SK-N-SH treated with all-trans-retinoic acid at 6 μM for 48 hours (cell line): ENCODE results near the gene CGNL1.

Source experiments
- ATAC-seq: fragments of 200-7000 bp; cut with Tn5 transposase; 3 replicates; pipeline ENCODE4 v1.9.1; 2020; ENCODE audit warnings: mild to moderate bottlenecking, moderate library complexity
- ARNTL ChIP-seq: fragments of 450-650 bp; formaldehyde crosslinking; IDR thresholded peaks from 2 replicates; pipeline ENCODE4 v1.5.0; 2020; ENCODE audit warnings: low read depth, mild to moderate bottlenecking, moderate library complexity, borderline replicate concordance
- CSDC2 ChIP-seq: fragments of 250-450 bp; sonication (Bioruptor Pico); IDR thresholded peaks from 2 replicates; pipeline ENCODE4 v1.5.0; 2020; ENCODE audit warnings: mild to moderate bottlenecking, moderate library complexity
- ESRRG ChIP-seq: fragments of 250-450 bp; sonication (Bioruptor Pico); IDR thresholded peaks from 2 replicates; pipeline ENCODE4 v1.6.1; 2021; ENCODE audit warnings: mild to moderate bottlenecking
- GLIS3 ChIP-seq: fragments of 250-450 bp; sonication (Bioruptor Pico); IDR thresholded peaks from 2 replicates; pipeline ENCODE4 v1.5.0; 2020; ENCODE audit warnings: mild to moderate bottlenecking, moderate library complexity
- ISL1 ChIP-seq: fragments of 250-450 bp; sonication (Bioruptor Pico); IDR thresholded peaks from 2 replicates; pipeline ENCODE4 v2.1.2; 2022; ENCODE audit warnings: mild to moderate bottlenecking, moderate library complexity
- PPARA ChIP-seq: fragments of 250-450 bp; sonication (Bioruptor Pico); IDR thresholded peaks from 2 replicates; pipeline ENCODE4 v1.5.0; 2020; ENCODE audit warnings: mild to moderate bottlenecking, borderline replicate concordance
- RARB ChIP-seq: fragments of 250-450 bp; sonication (Bioruptor Pico); IDR thresholded peaks from 2 replicates; pipeline ENCODE4 v1.8.0; 2021; ENCODE audit warnings: mild to moderate bottlenecking, moderate library complexity
- SNAI2 ChIP-seq: fragments of 250-450 bp; sonication (Bioruptor Pico); IDR thresholded peaks from 2 replicates; pipeline ENCODE4 v1.5.0; 2020; ENCODE audit warnings: mild to moderate bottlenecking, moderate library complexity
- TCF4 ChIP-seq: fragments of 250-450 bp; sonication (Bioruptor Pico); IDR thresholded peaks from 2 replicates; pipeline ENCODE4 v1.8.0; 2021; ENCODE audit warnings: mild to moderate bottlenecking, moderate library complexity, borderline replicate concordance
- TOX ChIP-seq: fragments of 250-450 bp; sonication (Bioruptor Pico); IDR thresholded peaks from 2 replicates; pipeline ENCODE4 v1.8.0; 2021; ENCODE audit warnings: mild to moderate bottlenecking, moderate library complexity, borderline replicate concordance
- ZC3H10 ChIP-seq: fragments of 250-450 bp; sonication (Bioruptor Pico); IDR thresholded peaks from 2 replicates; pipeline ENCODE4 v1.5.1; 2021; ENCODE audit warnings: mild to moderate bottlenecking, moderate library complexity
- ZFP3 ChIP-seq: fragments of 250-450 bp; sonication (Bioruptor Pico); IDR thresholded peaks from 2 replicates; pipeline ENCODE4 v1.5.0; 2020; ENCODE audit warnings: mild to moderate bottlenecking, moderate library complexity
- ZFP30 ChIP-seq: fragments of 450-650 bp; formaldehyde crosslinking; IDR thresholded peaks from 2 replicates; pipeline ENCODE4 v1.5.0; 2022; ENCODE audit warnings: mild to moderate bottlenecking, moderate library complexity
- ZNF565 ChIP-seq: fragments of 450-650 bp; formaldehyde crosslinking; conservative IDR thresholded peaks from 2 replicates; pipeline ENCODE4 v1.5.0; 2020; ENCODE audit warnings: low read depth, mild to moderate bottlenecking, moderate library complexity
- ZNF70 ChIP-seq: fragments of 450-650 bp; formaldehyde crosslinking; IDR thresholded peaks from 2 replicates; pipeline ENCODE4 v1.5.0; 2020; ENCODE audit warnings: mild to moderate bottlenecking, moderate library complexity
- ZNF8 ChIP-seq: fragments of 450-650 bp; formaldehyde crosslinking; IDR thresholded peaks from 2 replicates; pipeline ENCODE4 v1.5.0; 2020; ENCODE audit warnings: mild to moderate bottlenecking, moderate library complexity
- TF ChIP-seq, protein P1 (sequence below): fragments of 250-450 bp; sonication (Bioruptor Pico); IDR thresholded peaks from 2 replicates; pipeline ENCODE4 v1.5.0; 2020; ENCODE audit warnings: mild to moderate bottlenecking, moderate library complexity
- TF ChIP-seq, protein P2 (sequence below): fragments of 250-450 bp; sonication (Bioruptor Pico); IDR thresholded peaks from 2 replicates; pipeline ENCODE4 v1.8.0; 2021; ENCODE audit warnings: low read depth, mild to moderate bottlenecking, moderate library complexity, borderline replicate concordance
- TF ChIP-seq, protein P3 (sequence below): fragments of 250-450 bp; sonication (Bioruptor Pico); IDR thresholded peaks from 2 replicates; pipeline ENCODE4 v1.8.0; 2020; ENCODE audit warnings: mild to moderate bottlenecking, moderate library complexity, borderline replicate concordance
- TF ChIP-seq, protein P4 (sequence below): fragments of 250-450 bp; sonication (Bioruptor Pico); IDR thresholded peaks from 2 replicates; pipeline ENCODE4 v1.5.1; 2020; ENCODE audit warnings: low read depth, mild to moderate bottlenecking, moderate library complexity

CGNL1 gene

GRCh38 chr15:57335719-57336118, 40.6 kb upstream of the CGNL1 start:
- TF ChIP-seq ZNF565 (CRISPR knock-in tag), result no peak
- TF ChIP-seq RARB (CRISPR knock-in tag), result no peak
- TF ChIP-seq ZNF70, result no peak
- TF ChIP-seq, protein P1, sequence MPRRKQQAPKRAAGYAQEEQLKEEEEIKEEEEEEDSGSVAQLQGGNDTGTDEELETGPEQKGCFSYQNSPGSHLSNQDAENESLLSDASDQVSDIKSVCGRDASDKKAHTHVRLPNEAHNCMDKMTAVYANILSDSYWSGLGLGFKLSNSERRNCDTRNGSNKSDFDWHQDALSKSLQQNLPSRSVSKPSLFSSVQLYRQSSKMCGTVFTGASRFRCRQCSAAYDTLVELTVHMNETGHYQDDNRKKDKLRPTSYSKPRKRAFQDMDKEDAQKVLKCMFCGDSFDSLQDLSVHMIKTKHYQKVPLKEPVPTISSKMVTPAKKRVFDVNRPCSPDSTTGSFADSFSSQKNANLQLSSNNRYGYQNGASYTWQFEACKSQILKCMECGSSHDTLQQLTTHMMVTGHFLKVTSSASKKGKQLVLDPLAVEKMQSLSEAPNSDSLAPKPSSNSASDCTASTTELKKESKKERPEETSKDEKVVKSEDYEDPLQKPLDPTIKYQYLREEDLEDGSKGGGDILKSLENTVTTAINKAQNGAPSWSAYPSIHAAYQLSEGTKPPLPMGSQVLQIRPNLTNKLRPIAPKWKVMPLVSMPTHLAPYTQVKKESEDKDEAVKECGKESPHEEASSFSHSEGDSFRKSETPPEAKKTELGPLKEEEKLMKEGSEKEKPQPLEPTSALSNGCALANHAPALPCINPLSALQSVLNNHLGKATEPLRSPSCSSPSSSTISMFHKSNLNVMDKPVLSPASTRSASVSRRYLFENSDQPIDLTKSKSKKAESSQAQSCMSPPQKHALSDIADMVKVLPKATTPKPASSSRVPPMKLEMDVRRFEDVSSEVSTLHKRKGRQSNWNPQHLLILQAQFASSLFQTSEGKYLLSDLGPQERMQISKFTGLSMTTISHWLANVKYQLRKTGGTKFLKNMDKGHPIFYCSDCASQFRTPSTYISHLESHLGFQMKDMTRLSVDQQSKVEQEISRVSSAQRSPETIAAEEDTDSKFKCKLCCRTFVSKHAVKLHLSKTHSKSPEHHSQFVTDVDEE (CRISPR knock-in tag), result no peak
- TF ChIP-seq, protein P2, sequence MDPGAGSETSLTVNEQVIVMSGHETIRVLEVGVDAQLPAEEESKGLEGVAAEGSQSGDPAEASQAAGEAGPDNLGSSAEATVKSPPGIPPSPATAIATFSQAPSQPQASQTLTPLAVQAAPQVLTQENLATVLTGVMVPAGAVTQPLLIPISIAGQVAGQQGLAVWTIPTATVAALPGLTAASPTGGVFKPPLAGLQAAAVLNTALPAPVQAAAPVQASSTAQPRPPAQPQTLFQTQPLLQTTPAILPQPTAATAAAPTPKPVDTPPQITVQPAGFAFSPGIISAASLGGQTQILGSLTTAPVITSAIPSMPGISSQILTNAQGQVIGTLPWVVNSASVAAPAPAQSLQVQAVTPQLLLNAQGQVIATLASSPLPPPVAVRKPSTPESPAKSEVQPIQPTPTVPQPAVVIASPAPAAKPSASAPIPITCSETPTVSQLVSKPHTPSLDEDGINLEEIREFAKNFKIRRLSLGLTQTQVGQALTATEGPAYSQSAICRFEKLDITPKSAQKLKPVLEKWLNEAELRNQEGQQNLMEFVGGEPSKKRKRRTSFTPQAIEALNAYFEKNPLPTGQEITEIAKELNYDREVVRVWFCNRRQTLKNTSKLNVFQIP (CRISPR knock-in tag), result no peak
- TF ChIP-seq, protein P3, sequence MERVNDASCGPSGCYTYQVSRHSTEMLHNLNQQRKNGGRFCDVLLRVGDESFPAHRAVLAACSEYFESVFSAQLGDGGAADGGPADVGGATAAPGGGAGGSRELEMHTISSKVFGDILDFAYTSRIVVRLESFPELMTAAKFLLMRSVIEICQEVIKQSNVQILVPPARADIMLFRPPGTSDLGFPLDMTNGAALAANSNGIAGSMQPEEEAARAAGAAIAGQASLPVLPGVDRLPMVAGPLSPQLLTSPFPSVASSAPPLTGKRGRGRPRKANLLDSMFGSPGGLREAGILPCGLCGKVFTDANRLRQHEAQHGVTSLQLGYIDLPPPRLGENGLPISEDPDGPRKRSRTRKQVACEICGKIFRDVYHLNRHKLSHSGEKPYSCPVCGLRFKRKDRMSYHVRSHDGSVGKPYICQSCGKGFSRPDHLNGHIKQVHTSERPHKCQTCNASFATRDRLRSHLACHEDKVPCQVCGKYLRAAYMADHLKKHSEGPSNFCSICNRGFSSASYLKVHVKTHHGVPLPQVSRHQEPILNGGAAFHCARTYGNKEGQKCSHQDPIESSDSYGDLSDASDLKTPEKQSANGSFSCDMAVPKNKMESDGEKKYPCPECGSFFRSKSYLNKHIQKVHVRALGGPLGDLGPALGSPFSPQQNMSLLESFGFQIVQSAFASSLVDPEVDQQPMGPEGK, result no peak
- TF ChIP-seq, protein P4, sequence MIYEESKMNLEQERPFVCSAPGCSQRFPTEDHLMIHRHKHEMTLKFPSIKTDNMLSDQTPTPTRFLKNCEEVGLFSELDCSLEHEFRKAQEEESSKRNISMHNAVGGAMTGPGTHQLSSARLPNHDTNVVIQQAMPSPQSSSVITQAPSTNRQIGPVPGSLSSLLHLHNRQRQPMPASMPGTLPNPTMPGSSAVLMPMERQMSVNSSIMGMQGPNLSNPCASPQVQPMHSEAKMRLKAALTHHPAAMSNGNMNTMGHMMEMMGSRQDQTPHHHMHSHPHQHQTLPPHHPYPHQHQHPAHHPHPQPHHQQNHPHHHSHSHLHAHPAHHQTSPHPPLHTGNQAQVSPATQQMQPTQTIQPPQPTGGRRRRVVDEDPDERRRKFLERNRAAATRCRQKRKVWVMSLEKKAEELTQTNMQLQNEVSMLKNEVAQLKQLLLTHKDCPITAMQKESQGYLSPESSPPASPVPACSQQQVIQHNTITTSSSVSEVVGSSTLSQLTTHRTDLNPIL, result no peak
- no peak for TF ChIP-seq ZNF8 (CRISPR knock-in tag)
- no peak for TF ChIP-seq GLIS3 (CRISPR knock-in tag)
- TF ChIP-seq ARNTL, result no peak
- no peak for TF ChIP-seq SNAI2 (CRISPR knock-in tag)
- TF ChIP-seq ZFP30, result no peak
- no peak for TF ChIP-seq ISL1 (CRISPR knock-in tag)
- TF ChIP-seq PPARA (CRISPR knock-in tag), result no peak
- no peak for TF ChIP-seq ZC3H10
- no peak for TF ChIP-seq TOX (CRISPR knock-in tag)
- TF ChIP-seq CSDC2 (CRISPR knock-in tag), result no peak
- no peak for TF ChIP-seq ZFP3 (CRISPR knock-in tag)
- ATAC-seq, result no peak

DNA sequence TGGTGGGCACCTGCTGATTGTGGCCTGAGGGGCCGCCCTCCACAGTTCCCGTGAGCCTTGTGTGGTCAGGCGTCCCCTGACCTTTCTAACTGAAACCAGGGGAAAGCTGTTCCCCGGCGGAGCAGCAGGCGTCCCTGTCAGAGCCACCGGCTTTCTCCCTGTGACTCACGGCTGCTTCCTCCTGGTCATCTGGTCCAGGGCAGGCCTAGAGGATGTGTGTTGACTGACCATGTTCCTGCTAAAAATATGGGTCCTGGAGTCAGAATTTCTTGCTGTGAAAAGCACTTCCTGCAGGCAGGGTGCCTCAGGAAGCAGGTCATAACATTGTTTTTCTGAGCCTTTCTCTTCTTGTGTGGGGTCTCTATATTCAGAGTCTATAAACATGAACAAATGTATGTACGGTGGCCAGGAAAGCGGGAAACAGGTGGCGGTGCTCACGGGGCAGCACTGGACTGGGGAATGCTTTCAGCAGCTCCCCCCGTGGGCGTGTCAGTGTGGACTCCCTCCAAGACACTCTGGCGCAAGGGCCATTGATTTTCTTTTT, 38.4 kb upstream of the CGNL1 start:
- ATAC-seq, result no peak
- TF ChIP-seq, protein P1 (CRISPR knock-in tag), result no peak
- TF ChIP-seq, protein P2 (CRISPR knock-in tag), result no peak
- TF ChIP-seq TCF4 (CRISPR knock-in tag) (no peak), ESRRG (CRISPR knock-in tag) (no peak), ARNTL (no peak), TOX (CRISPR knock-in tag) (no peak), ZFP30 (no peak), GLIS3 (CRISPR knock-in tag) (no peak), ZNF565 (CRISPR knock-in tag) (no peak)
- TF ChIP-seq, protein P3, result no peak
